ENCODE results near the gene CASKIN2. TPM values are rescaled to one million over a fixed set of nuclear protein-coding genes. Genes with fewer than 3 reads are reported as not detected.

Gene CASKIN2
- total and polyA plus RNA-seq, 10 of the 15 experiments (the other 5 are each of a cell fraction or from before 2014, with no cell fraction given) = 0.02 to 2.7 (median 0.44) TPM; not detected in 1

DNA sequence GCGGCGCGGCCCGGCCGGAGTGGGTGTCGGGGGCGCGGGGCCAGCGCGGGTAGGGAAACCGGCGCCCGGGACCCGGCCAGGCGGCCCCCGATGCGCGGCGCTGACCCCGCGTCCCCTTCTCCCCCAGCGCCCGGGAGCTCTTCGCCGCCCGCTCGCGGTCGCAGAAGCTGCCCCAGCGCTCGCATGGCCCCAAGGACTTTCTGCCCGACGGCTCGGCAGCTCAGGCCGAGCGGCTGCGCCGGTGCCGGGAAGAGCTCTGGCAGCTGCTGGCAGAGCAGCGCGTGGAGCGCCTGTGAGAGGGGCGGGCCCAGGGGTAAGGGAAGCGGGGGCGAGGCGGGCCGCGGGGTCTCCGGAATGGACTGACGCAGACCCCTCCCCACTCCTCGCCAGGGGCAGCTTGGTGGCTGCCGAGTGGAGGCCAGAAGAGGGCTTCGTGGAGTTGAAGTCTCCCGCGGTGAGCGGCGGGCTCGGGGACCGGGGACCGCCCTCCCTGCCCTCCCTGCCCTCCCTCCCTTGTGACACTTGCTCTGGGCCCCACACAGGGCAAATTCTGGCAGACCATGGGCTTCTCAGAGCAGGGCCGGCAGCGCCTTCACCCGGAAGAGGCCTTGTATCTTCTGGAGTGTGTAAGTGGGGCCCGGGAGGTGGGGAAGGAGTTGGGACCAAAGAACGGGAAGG lies 1.4 kb upstream of the CASKIN2 start (continued):
- TF ChIP-seq, protein P1, sequence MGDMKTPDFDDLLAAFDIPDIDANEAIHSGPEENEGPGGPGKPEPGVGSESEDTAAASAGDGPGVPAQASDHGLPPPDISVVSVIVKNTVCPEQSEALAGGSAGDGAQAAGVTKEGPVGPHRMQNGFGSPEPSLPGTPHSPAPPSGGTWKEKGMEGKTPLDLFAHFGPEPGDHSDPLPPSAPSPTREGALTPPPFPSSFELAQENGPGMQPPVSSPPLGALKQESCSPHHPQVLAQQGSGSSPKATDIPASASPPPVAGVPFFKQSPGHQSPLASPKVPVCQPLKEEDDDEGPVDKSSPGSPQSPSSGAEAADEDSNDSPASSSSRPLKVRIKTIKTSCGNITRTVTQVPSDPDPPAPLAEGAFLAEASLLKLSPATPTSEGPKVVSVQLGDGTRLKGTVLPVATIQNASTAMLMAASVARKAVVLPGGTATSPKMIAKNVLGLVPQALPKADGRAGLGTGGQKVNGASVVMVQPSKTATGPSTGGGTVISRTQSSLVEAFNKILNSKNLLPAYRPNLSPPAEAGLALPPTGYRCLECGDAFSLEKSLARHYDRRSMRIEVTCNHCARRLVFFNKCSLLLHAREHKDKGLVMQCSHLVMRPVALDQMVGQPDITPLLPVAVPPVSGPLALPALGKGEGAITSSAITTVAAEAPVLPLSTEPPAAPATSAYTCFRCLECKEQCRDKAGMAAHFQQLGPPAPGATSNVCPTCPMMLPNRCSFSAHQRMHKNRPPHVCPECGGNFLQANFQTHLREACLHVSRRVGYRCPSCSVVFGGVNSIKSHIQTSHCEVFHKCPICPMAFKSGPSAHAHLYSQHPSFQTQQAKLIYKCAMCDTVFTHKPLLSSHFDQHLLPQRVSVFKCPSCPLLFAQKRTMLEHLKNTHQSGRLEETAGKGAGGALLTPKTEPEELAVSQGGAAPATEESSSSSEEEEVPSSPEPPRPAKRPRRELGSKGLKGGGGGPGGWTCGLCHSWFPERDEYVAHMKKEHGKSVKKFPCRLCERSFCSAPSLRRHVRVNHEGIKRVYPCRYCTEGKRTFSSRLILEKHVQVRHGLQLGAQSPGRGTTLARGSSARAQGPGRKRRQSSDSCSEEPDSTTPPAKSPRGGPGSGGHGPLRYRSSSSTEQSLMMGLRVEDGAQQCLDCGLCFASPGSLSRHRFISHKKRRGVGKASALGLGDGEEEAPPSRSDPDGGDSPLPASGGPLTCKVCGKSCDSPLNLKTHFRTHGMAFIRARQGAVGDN (IDR thresholded peaks at IDR 0.05) = 0 out of 2 replicates have a peak, but pooled peaks have one; percentile 59
- 0 out of 2 replicates have a peak, but pooled peaks have one; percentile 10 for TF ChIP-seq DPF2 (IDR thresholded peaks at IDR 0.05)
- TF ChIP-seq LARP7 (IDR thresholded peaks at IDR 0.05) = peak; percentile 82; the same call in 1 of the 2 replicates
- TF ChIP-seq CBFB (IDR thresholded peaks at IDR 0.05; ENCODE audit: low read depth) = 0 out of 2 replicates have a peak, but pooled peaks have one; percentile 9

DNA sequence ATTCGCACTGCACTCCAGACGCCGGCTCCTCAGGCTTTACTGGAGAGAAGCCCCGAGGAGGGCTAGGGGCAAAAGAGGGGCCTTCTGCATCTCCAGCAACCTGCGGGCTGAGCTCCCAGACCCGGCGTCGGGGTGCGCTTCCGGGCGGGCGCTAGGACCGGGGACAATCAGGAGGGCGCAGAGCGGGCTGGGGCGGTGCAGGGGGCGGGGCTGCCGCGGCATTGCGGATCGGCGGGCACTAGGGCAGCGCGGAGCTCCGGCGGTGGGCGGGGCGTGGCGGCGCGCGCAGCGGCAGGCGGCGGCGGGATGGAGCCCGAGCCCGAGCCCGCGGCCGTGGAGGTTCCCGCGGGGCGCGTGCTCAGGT lies 900 bp upstream of the CASKIN2 start, which contains the start of gene TSEN54:
TSS of gene TSEN54 (plus strand) at position 274 of the 364 bp plus-strand sequence. CDS start at position 307, 33 bp downstream.
- intact Hi-C loops (cut with micrococcal nuclease; ENCODE audit: unreplicated experiment) = loop anchor here (2.0 to 10.0 kb wide), 2 partner anchors 73 to 251 kb away; partner anchors contain the start of genes GGA3 and MRPS7
- Histone ChIP-seq H2AFZ (ENCODE audit: control insufficient read depth, low read depth, low read length) (peak within 1 kb of the TSS; percentile 94), H3K27ac (ENCODE audit: control insufficient read depth, insufficient read depth) (peak within 1 kb of the TSS; percentile 46), H3K36me3 (ENCODE audit: control insufficient read depth in 2 of 2, insufficient read depth in 2 of 2, low read length in 1 of 2) (peaks cover 0 to 1% of the 10 kb centered on the region in 2 experiments; a peak in 3 of 4 replicates), H3K4me2 (ENCODE audit: control insufficient read depth, insufficient read depth) (peak within 1 kb of the TSS; percentile 100), H3K4me3 (peak within 1 kb of the TSS; percentile 95), H3K9ac (ENCODE audit: control insufficient read depth, insufficient read depth, low read length) (peak within 1 kb of the TSS; percentile 78), H3K79me2 (ENCODE audit: control insufficient read depth, insufficient read depth, low read length) (peaks cover 14% of the 10 kb centered on the region), H3K27me3 (replicated peaks in 1 of 2; ENCODE audit: control insufficient read depth in 2 of 2, insufficient read depth in 2 of 2, low read length in 1 of 2) (no peaks in the 10 kb centered on the region), H4K20me1 (ENCODE audit: control insufficient read depth, insufficient read depth) (no peaks in the 10 kb centered on the region), H3K4me1 (ENCODE audit: control insufficient read depth, insufficient read depth, low read length) (peaks cover 20% of the 10 kb centered on the region), H3K9me3 (replicated peaks; ENCODE audit: control insufficient read depth, insufficient read depth, low read length) (no peaks in the 10 kb centered on the region)
- CTCF ChIA-PET = interaction anchor here (0.6 to 2.1 kb wide), 24 partner anchors 8 to 245 kb away, joined by 3 to 21 read pairs (median 4); partner anchors contain the start of genes LLGL2, MIF4GD, MYO15B and SLC25A19
- SMC1A ChIA-PET (ENCODE audit: uncharacterized antibody, unreplicated experiment) = interaction anchor here (0.6 to 1.8 kb wide), 11 partner anchors 9 to 351 kb away, joined by 3 to 8 read pairs (median 4); partner anchors contain the start of genes GRB2, LLGL2 and TMEM94
- whole genome bisulfite sequencing (ENCODE audit: insufficient coverage, insufficient replicate concordance, low lambda C conversion rate, missing lambda C conversion rate) = under 1% methylated on average over 24 of the region's 45 CpGs
- RAD21 ChIA-PET (ENCODE audit: unreplicated experiment) = interaction anchor here (0.6 to 1.8 kb wide), 22 partner anchors 9 to 245 kb away, joined by 3 to 14 read pairs (median 4); partner anchors contain the start of genes GRB2, LLGL2, MIF4GD and SLC25A19
- ATAC-seq = peak; percentile 89
- POLR2A ChIA-PET = interaction anchor here (0.6 to 1.4 kb wide), 9 partner anchors 9 to 1061 kb away, joined by 3 to 5 read pairs (median 3); partner anchors contain the start of genes LLGL2 and WBP2
- BruUV-seq (replicated peaks) = no TSS peak
- peak; percentile 56 for FAIRE-seq
- in situ Hi-C loops (cut with MboI) = no loop called here
- DNase-seq (ENCODE audit: low read depth, low spot score) = peak; percentile 33
- TF ChIP-seq ATF7 (IDR thresholded peaks at IDR 0.05; ENCODE audit: low read depth) (no peak), YY1 (IDR thresholded peaks at IDR 0.05; ENCODE audit: low read depth, low read length) (peak; percentile 75), NBN (IDR thresholded peaks at IDR 0.05) (0 out of 2 replicates have a peak, but pooled peaks have one; percentile 9)
- TF ChIP-seq, protein P1 (IDR thresholded peaks at IDR 0.05) = no peak
- TF ChIP-seq, protein P2, sequence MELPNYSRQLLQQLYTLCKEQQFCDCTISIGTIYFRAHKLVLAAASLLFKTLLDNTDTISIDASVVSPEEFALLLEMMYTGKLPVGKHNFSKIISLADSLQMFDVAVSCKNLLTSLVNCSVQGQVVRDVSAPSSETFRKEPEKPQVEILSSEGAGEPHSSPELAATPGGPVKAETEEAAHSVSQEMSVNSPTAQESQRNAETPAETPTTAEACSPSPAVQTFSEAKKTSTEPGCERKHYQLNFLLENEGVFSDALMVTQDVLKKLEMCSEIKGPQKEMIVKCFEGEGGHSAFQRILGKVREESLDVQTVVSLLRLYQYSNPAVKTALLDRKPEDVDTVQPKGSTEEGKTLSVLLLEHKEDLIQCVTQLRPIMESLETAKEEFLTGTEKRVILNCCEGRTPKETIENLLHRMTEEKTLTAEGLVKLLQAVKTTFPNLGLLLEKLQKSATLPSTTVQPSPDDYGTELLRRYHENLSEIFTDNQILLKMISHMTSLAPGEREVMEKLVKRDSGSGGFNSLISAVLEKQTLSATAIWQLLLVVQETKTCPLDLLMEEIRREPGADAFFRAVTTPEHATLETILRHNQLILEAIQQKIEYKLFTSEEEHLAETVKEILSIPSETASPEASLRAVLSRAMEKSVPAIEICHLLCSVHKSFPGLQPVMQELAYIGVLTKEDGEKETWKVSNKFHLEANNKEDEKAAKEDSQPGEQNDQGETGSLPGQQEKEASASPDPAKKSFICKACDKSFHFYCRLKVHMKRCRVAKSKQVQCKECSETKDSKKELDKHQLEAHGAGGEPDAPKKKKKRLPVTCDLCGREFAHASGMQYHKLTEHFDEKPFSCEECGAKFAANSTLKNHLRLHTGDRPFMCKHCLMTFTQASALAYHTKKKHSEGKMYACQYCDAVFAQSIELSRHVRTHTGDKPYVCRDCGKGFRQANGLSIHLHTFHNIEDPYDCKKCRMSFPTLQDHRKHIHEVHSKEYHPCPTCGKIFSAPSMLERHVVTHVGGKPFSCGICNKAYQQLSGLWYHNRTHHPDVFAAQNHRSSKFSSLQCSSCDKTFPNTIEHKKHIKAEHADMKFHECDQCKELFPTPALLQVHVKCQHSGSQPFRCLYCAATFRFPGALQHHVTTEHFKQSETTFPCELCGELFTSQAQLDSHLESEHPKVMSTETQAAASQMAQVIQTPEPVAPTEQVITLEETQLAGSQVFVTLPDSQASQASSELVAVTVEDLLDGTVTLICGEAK (IDR thresholded peaks at IDR 0.05; ENCODE audit: borderline replicate concordance) = peak; percentile 6

Measured in GM12878 (cell line).